Smooth muscle cell (in vitro differentiated cells): Measurements from ENCODE around the gene PRIMA1. TPM values are rescaled to one million over a fixed set of nuclear protein-coding genes. Genes with fewer than 3 reads are reported as not detected.

Experiments used
- DNase-seq: peaks from one replicate; lab custom pipeline; 2025; ENCODE audit not compliant: unreplicated experiment; lab: John Stamatoyannopoulos, UW
- H2AFZ ChIP-seq: fragments of 200-600 bp; sonication (generic); 2 replicates; pipeline ENCODE4 v1.6.0; 2016; ENCODE audit warnings: antibody characterized with exemption, low read depth, mild to moderate bottlenecking
- H3F3A ChIP-seq: fragments of 200-600 bp; sonication (generic); 2 replicates; pipeline ENCODE4 v1.6.0; 2017; ENCODE audit warnings: antibody characterized with exemption, low read depth
- H3K27ac ChIP-seq: fragments of 200-600 bp; sonication (generic); 2 replicates; pipeline ENCODE4 v1.5.1; 2016; ENCODE audit warnings: low read depth, mild to moderate bottlenecking
- H3K27me3 ChIP-seq: fragments of 200-600 bp; sonication (generic); 2 replicates; pipeline ENCODE4 v1.6.1; 2016; ENCODE audit warnings: low read depth, mild to moderate bottlenecking
- H3K36me3 ChIP-seq: fragments of 200-600 bp; sonication (generic); 2 replicates; pipeline ENCODE4 v1.5.1; 2016; ENCODE audit warnings: low read depth
- H3K4me1 ChIP-seq: fragments of 200-600 bp; sonication (generic); 2 replicates; pipeline ENCODE4 v1.5.1; 2016; ENCODE audit warnings: low read depth
- H3K4me2 ChIP-seq: fragments of 200-600 bp; sonication (generic); 2 replicates; pipeline ENCODE4 v1.6.0; 2016; ENCODE audit warnings: mild to moderate bottlenecking
- H3K4me3 ChIP-seq: fragments of 200-600 bp; sonication (generic); 2 replicates; pipeline ENCODE4 v1.5.1; 2016; ENCODE audit warnings: mild to moderate bottlenecking
- H3K79me2 ChIP-seq: fragments of 200-600 bp; sonication (generic); 2 replicates; pipeline ENCODE4 v1.6.0; 2016; ENCODE audit warnings: low read depth, mild to moderate bottlenecking
- H3K9ac ChIP-seq: fragments of 200-600 bp; sonication (generic); 2 replicates; pipeline ENCODE4 v1.6.0; 2016; ENCODE audit warnings: low read depth
- H3K9me3 ChIP-seq: fragments of 200-600 bp; sonication (generic); replicated peaks from 2 replicates; pipeline ENCODE4 v1.5.1; 2016; ENCODE audit warnings: low read depth
- H4K20me1 ChIP-seq: fragments of 200-600 bp; sonication (generic); 2 replicates; pipeline ENCODE4 v1.6.0; 2016; ENCODE audit warnings: low read depth
- WGBS: methylation state at CpG from one replicate; pipeline ENCODE4 v1.1.7; 2016; ENCODE audit warnings: low lambda C conversion rate; 5-methylcytosine and 5-hydroxymethylcytosine counted together
- polyA plus RNA-seq: library from polyadenylated mRNA; unstranded; fragments of >200 nt; fragmentation: Nextera tagmentation; extraction: Ambion mirVana; gene quantifications from 2 replicates; pipeline ENCODE4 v1.2.1, GENCODE V29; 2016
- total RNA-seq: library from RNA; depleted of rRNA; stranded (reverse); fragments of >200 nt; gene quantifications from 2 replicates; pipeline ENCODE4 v1.2.3, GENCODE V29; 2014
- TF ChIP-seq, protein P1 (sequence below): fragments of 200-600 bp; sonication (generic); IDR thresholded peaks from 2 replicates; pipeline ENCODE4 v1.5.1; 2017; ENCODE audit warnings: borderline replicate concordance, mild to moderate bottlenecking, antibody characterized with exemption; ENCODE audit not compliant: insufficient read depth, poor library complexity, severe bottlenecking

Gene PRIMA1
- total and polyA plus RNA-seq, 2 experiments from 2014 or later, result not detected

GRCh38 chr14:93691042-93691780 is 97.1 kb downstream of the PRIMA1 start:
- no peak overlapping the region for H3K27ac ChIP-seq
- peaks cover 27% of the 10 kb centered on the region for H3K27me3 ChIP-seq
- TF ChIP-seq, protein P1, sequence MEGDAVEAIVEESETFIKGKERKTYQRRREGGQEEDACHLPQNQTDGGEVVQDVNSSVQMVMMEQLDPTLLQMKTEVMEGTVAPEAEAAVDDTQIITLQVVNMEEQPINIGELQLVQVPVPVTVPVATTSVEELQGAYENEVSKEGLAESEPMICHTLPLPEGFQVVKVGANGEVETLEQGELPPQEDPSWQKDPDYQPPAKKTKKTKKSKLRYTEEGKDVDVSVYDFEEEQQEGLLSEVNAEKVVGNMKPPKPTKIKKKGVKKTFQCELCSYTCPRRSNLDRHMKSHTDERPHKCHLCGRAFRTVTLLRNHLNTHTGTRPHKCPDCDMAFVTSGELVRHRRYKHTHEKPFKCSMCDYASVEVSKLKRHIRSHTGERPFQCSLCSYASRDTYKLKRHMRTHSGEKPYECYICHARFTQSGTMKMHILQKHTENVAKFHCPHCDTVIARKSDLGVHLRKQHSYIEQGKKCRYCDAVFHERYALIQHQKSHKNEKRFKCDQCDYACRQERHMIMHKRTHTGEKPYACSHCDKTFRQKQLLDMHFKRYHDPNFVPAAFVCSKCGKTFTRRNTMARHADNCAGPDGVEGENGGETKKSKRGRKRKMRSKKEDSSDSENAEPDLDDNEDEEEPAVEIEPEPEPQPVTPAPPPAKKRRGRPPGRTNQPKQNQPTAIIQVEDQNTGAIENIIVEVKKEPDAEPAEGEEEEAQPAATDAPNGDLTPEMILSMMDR, result no peak
- DNase-seq, result no peak
- H3K4me1 ChIP-seq, result peaks cover 53% of the 10 kb centered on the region
- WGBS, result 81% methylated on average over 16 of the region's 16 CpGs
- H3F3A ChIP-seq, result no peaks in the 10 kb centered on the region
- H3K9ac ChIP-seq, result no peak overlapping the region
- H3K36me3 ChIP-seq, result no peaks in the 10 kb centered on the region
- no peak overlapping the region for H3K4me2 ChIP-seq
- no peak overlapping the region for H3K4me3 ChIP-seq
- no peaks in the 10 kb centered on the region for H4K20me1 ChIP-seq
- H3K9me3 ChIP-seq, result no peaks in the 10 kb centered on the region
- H3K79me2 ChIP-seq, result no peaks in the 10 kb centered on the region
- H2AFZ ChIP-seq, result no peak overlapping the region

GRCh38 chr14:93690146-93690545 is 98.1 kb downstream of the PRIMA1 start:
- peaks cover 53% of the 10 kb centered on the region for H3K4me1 ChIP-seq
- no peaks in the 10 kb centered on the region for H3K79me2 ChIP-seq
- DNase-seq, result no peak

DNA sequence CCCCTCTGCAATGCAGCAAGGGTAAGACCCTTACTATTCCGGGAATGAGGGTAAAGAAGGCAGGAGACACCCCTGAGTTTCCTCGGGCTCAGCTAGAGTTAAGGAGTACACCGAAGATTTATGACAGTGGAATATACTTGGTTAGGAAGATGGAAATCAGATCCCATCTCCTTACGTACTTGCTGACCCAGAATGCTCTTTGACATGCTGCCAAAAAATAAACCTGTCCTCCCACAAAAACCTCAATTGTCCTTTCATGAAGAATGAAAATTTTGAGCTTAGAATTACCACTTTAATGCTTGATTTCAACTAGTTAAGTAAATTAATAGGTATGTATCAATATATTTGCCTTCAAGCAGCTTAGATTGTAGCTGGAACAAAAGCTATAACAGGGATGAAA is 99.5 kb downstream of the PRIMA1 start:
- no peak for DNase-seq
- H3K9me3 ChIP-seq, result no peaks in the 10 kb centered on the region
- H4K20me1 ChIP-seq, result no peaks in the 10 kb centered on the region
- no peak overlapping the region for H3K27ac ChIP-seq
- WGBS, result 84% methylated on average over 4 of the region's 4 CpGs
- H2AFZ ChIP-seq, result no peak overlapping the region
- no peaks in the 10 kb centered on the region for H3K36me3 ChIP-seq
- H3K9ac ChIP-seq, result no peak overlapping the region
- no peak overlapping the region for H3K4me3 ChIP-seq
- TF ChIP-seq, protein P1, result no peak
- no peak overlapping the region for H3K4me2 ChIP-seq
- H3F3A ChIP-seq, result no peaks in the 10 kb centered on the region
- H3K4me1 ChIP-seq, result peaks cover 46% of the 10 kb centered on the region
- H3K27me3 ChIP-seq, result peaks cover 27% of the 10 kb centered on the region
- no peaks in the 10 kb centered on the region for H3K79me2 ChIP-seq

More at GRCh38 chr14:93690146-93690545, 98.1 kb downstream of the PRIMA1 start:
- Histone ChIP-seq H3K4me2 (no peak overlapping the region), H3K9ac (no peak overlapping the region), H2AFZ (no peak overlapping the region), H3F3A (no peaks in the 10 kb centered on the region), H3K9me3 (no peaks in the 10 kb centered on the region), H3K4me3 (no peak overlapping the region), H3K27ac (no peak overlapping the region), H3K27me3 (peaks cover 27% of the 10 kb centered on the region), H4K20me1 (no peaks in the 10 kb centered on the region), H3K36me3 (no peaks in the 10 kb centered on the region)
- TF ChIP-seq, protein P1, result no peak
- 83% methylated on average over 6 of the region's 6 CpGs for WGBS

DNA sequence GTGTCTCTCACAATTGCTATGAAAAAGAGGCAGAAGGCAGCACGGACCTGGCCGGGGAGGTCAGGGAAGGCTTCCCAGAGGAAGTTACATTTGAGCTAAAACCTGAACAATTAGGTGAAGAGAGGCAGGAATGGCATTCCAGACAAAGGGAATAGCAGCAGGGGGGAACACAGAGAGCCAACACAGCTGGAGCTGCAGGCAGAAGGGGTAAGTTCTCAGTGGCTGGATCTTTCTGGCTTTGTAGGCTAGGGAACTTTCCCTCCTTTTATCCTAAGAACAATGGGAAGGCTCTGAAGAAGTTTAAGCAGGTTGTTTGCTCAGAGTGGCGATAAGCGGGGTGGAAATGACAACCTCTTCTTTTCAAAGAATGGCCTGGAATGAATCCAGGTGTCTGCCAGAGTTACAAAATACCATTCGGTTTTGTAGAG is 100.0 kb downstream of the PRIMA1 start:
- Histone ChIP-seq H2AFZ (no peak overlapping the region), H3K4me3 (no peak overlapping the region), H3K9me3 (no peaks in the 10 kb centered on the region), H3K9ac (no peak overlapping the region), H4K20me1 (no peaks in the 10 kb centered on the region), H3K4me1 (peaks cover 41% of the 10 kb centered on the region), H3K4me2 (no peak overlapping the region), H3K27ac (no peak overlapping the region), H3K36me3 (no peaks in the 10 kb centered on the region), H3K27me3 (peaks cover 27% of the 10 kb centered on the region), H3F3A (no peaks in the 10 kb centered on the region), H3K79me2 (no peaks in the 10 kb centered on the region)
- TF ChIP-seq, protein P1, result no peak
- DNase-seq, result no peak
- 26% methylated on average over 5 of the region's 5 CpGs for WGBS
